Activated CD4-positive, CD25-positive, alpha-beta regulatory T cell (primary cell): ENCODE data around the gene MTHFD2L.
A peak's percentile ranks its signal among the peaks of the same experiment; 100 is the strongest.
"Not testable (repeated sequence)": the region's sequence is repeated elsewhere in the genome, so short reads cannot be mapped to it uniquely, and the experiment has no call there.

Source experiments
- DNase-seq, 4 experiments: peaks; one replicate each; lab custom pipeline; 2025; lab: John Stamatoyannopoulos, UW

MTHFD2L gene

GRCh38 chr4:74157561-74158465 lies at the start of gene MTHFD2L:
TSS of gene MTHFD2L (plus strand) at chr4:74158118. CDS start at chr4:74158139, 21 bp downstream.
- peak; percentile 56 to 65 (median 60) for DNase-seq

- DNase-seq, result no peak
Observed at GRCh38 chr4:74108457-74109115, 49.3 kb upstream of the MTHFD2L start.

GRCh38 chr4:74109116-74109869 lies 48.6 kb upstream of the MTHFD2L start:
- DNase-seq, result no peak

- DNase-seq, result no peak
Observed at GRCh38 chr4:74109870-74110605, 47.9 kb upstream of the MTHFD2L start.

GRCh38 chr4:74110670-74111069 lies 47.2 kb upstream of the MTHFD2L start:
- no peak for DNase-seq

GRCh38 chr4:74111306-74111975 lies 46.5 kb upstream of the MTHFD2L start:
- DNase-seq, result no peak

- DNase-seq, result no peak
Observed at GRCh38 chr4:74111990-74112389, 45.9 kb upstream of the MTHFD2L start.

GRCh38 chr4:74112399-74113105 lies 45.4 kb upstream of the MTHFD2L start:
- no peak for DNase-seq

- no peak for DNase-seq
Observed at GRCh38 chr4:74114234-74114633, 43.7 kb upstream of the MTHFD2L start.

- no peak for DNase-seq
Observed at GRCh38 chr4:74117024-74117534, 40.8 kb upstream of the MTHFD2L start.

- DNase-seq, result no peak
Observed at GRCh38 chr4:74118600-74119338, 39.1 kb upstream of the MTHFD2L start.

- DNase-seq, result no peak
Observed at GRCh38 chr4:74120086-74120485, 37.8 kb upstream of the MTHFD2L start.

- DNase-seq, result no peak
Observed at GRCh38 chr4:74121643-74122579, 36.0 kb upstream of the MTHFD2L start.

- no peak for DNase-seq
Observed at GRCh38 chr4:74123065-74123728, 34.7 kb upstream of the MTHFD2L start.

GRCh38 chr4:74125029-74125428 lies 32.9 kb upstream of the MTHFD2L start:
- DNase-seq, result no peak

GRCh38 chr4:74127745-74128144 lies 30.2 kb upstream of the MTHFD2L start:
- no peak for DNase-seq

- DNase-seq, result not testable (repeated sequence)
Observed at GRCh38 chr4:74130843-74131242, 27.1 kb upstream of the MTHFD2L start.

- DNase-seq, result not testable (repeated sequence)
Observed at GRCh38 chr4:74132188-74132587, 25.7 kb upstream of the MTHFD2L start.
